HG03575 (cell line): ENCODE measurements around the gene ERVMER34-1.

Source experiments
- ATAC-seq: cut with Tn5 transposase; IDR thresholded peaks from one replicate; pipeline ENCODE4 v1.9.1; 2021; ENCODE audit not compliant: unreplicated experiment, insufficient number of reproducible peaks, low FRiP score; ENCODE audit errors: extremely low read depth

The ERVMER34-1 gene

GRCh38 chr4:52750819-52751486 is at the start of gene ERVMER34-1:
Gene ERVMER34-1 (minus strand): TSS chr4:52751425. CDS start chr4:52745520, 5,905 bp downstream.
- no peak for ATAC-seq

- no peak for ATAC-seq
These were observed 48.6 kb upstream of the ERVMER34-1 start for GRCh38 chr4:52799813-52800212.

GRCh38 chr4:52795533-52795932 is 44.3 kb upstream of the ERVMER34-1 start:
- no peak for ATAC-seq

- no peak for ATAC-seq
These were observed 40.7 kb upstream of the ERVMER34-1 start for GRCh38 chr4:52791936-52792335.

GRCh38 chr4:52789774-52790173 is 38.5 kb upstream of the ERVMER34-1 start:
- ATAC-seq: no peak

GRCh38 chr4:52788806-52789205 is 37.6 kb upstream of the ERVMER34-1 start:
- no peak for ATAC-seq

GRCh38 chr4:52783069-52783468 is 31.8 kb upstream of the ERVMER34-1 start:
- no peak for ATAC-seq

- ATAC-seq: no peak
These were observed 29.6 kb upstream of the ERVMER34-1 start for GRCh38 chr4:52780617-52781354.

- ATAC-seq: no peak
These were observed 29.0 kb upstream of the ERVMER34-1 start for GRCh38 chr4:52780206-52780605.

- ATAC-seq: no peak
These were observed 9.0 kb upstream of the ERVMER34-1 start for GRCh38 chr4:52760256-52760655.

- no peak for ATAC-seq
These were observed 4.2 kb upstream of the ERVMER34-1 start for GRCh38 chr4:52755426-52755825.

GRCh38 chr4:52752936-52753335 is 1.7 kb upstream of the ERVMER34-1 start:
- no peak for ATAC-seq

GRCh38 chr4:52751487-52751911 is 274 bp upstream of the ERVMER34-1 start:
- no peak for ATAC-seq

GRCh38 chr4:52750213-52750612 is 1.0 kb downstream of the ERVMER34-1 start:
- no peak for ATAC-seq

- no peak for ATAC-seq
These were observed 2.8 kb downstream of the ERVMER34-1 start for GRCh38 chr4:52748432-52748831.

GRCh38 chr4:52744588-52744987 is 6.6 kb downstream of the ERVMER34-1 start:
- ATAC-seq: no peak

GRCh38 chr4:52743444-52744019 is 7.7 kb downstream of the ERVMER34-1 start:
- ATAC-seq: no peak

GRCh38 chr4:52729586-52729985 is 21.6 kb downstream of the ERVMER34-1 start:
- no peak for ATAC-seq

GRCh38 chr4:52728691-52729240 is 22.5 kb downstream of the ERVMER34-1 start:
- ATAC-seq: no peak
